Ovary (tissue), 3 donors: ENCODE data around the gene MCFD2.
"Not testable (repeated sequence)": the region's sequence is repeated elsewhere in the genome, so short reads cannot be mapped to it uniquely, and the experiment has no call there.

Source experiments
- CTCF ChIP-seq, 3 donors: fragments of 450-650 bp in 2 of 3; fragments of 200-600 bp in 1 of 3; IDR thresholded peaks; one replicate each; pipeline versions ENCODE4 v1.5.1 to v1.8.0; 2016 to 2022; ENCODE audit warnings: antibody characterized with exemption in 3 of 3, mild to moderate bottlenecking in 1 of 3
- EP300 ChIP-seq: sonication (generic); formaldehyde crosslinking; IDR thresholded peaks from one replicate; pipeline ENCODE4 v1.6.1; 2017; ENCODE audit warnings: antibody characterized with exemption
- POLR2A ChIP-seq: fragments of 450-650 bp; IDR thresholded peaks from one replicate; pipeline ENCODE4 v1.6.1; 2017; ENCODE audit warnings: antibody characterized with exemption, mild to moderate bottlenecking, moderate library complexity
- donor health status: DM: no; HTN: no; CAD: no.

GRCh38 chr2:46904908-46905678, 10.5 kb downstream of the MCFD2 start:
- not testable (repeated sequence) for TF ChIP-seq POLR2A; CTCF (IDR thresholded peaks at IDR 0.05); EP300
